ENCODE data around the gene PPME1. TPM values are rescaled to one million over a fixed set of nuclear protein-coding genes. Genes with fewer than 3 reads are reported as not detected.

PPME1 gene
- total RNA-seq, 1 experiment from 2014 or later = 68.3 TPM

GRCh38 chr11:74262725-74263124, 91.6 kb downstream of the PPME1 start (continued):
- TF ChIP-seq ZBTB33 (IDR thresholded peaks at IDR 0.05; ENCODE audit: extremely low read depth, insufficient replicate concordance, low read length) (no peak), EZH2 (IDR thresholded peaks at IDR 0.05) (no peak), SIN3A (IDR thresholded peaks at IDR 0.05; ENCODE audit: low read depth) (no peak), MAX (IDR thresholded peaks at IDR 0.05) (no peak), POLR2AphosphoS5 (IDR thresholded peaks at IDR 0.05; ENCODE audit: low read depth, low read length) (no peak), EZH2phosphoT487 (IDR thresholded peaks at IDR 0.05; ENCODE audit: borderline replicate concordance) (no peak)

GRCh38 chr11:74265256-74265655, 94.2 kb downstream of the PPME1 start:
- Histone ChIP-seq H3K9ac (ENCODE audit: low read length) (no peak overlapping the region), H3K4me3 (replicated peaks in 1 of 2; ENCODE audit: low read depth in 1 of 2, low read length in 2 of 2) (no peak overlapping the region), H3K9me3 (ENCODE audit: control insufficient read depth in 1 of 2, insufficient read depth in 1 of 2, low read depth in 1 of 2, low read length in 2 of 2) (0 out of 4 replicates have a peak, but pooled peaks cover 0 to 4% of the 10 kb centered on the region in 2 experiments), H3K4me2 (ENCODE audit: low read length) (no peak overlapping the region), H3K79me2 (ENCODE audit: insufficient read depth, low read length) (no peaks in the 10 kb centered on the region), H4K20me1 (ENCODE audit: insufficient read depth) (no peaks in the 10 kb centered on the region), H3K27ac (ENCODE audit: low read depth, low read length) (no peak overlapping the region), H3K36me3 (ENCODE audit: control insufficient read depth in 1 of 2, insufficient read depth in 2 of 2, low read length in 2 of 2) (no peaks in the 10 kb centered on the region), H3K27me3 (ENCODE audit: insufficient read depth, low read length) (no peaks in the 10 kb centered on the region), H2AFZ (ENCODE audit: low read depth, low read length, poor library complexity, severe bottlenecking) (no peak overlapping the region), H3K9me2 (ENCODE audit: insufficient read depth) (no peaks in the 10 kb centered on the region), H3K4me1 (ENCODE audit: control insufficient read depth in 1 of 2, insufficient read depth in 2 of 2, low read length in 2 of 2) (no peaks in the 10 kb centered on the region)
- ChIA-PET CTCF (interaction anchor here (1.1 kb wide), 1 partner anchor 10 kb away, joined by 3 read pairs; no protein-coding TSS in a partner anchor), RAD21 (ENCODE audit: low non-redundant PET in 1 of 2, low total read pairs in 2 of 2, uncharacterized antibody in 2 of 2, unreplicated experiment in 2 of 2) (no interaction called here), POLR2A (no interaction called here)
- TF ChIP-seq ATF3 (IDR thresholded peaks at IDR 0.05) (no peak), ZNF274 (IDR thresholded peaks at IDR 0.05; ENCODE audit: low read depth, low read length) (no peak), EZH2phosphoT487 (IDR thresholded peaks at IDR 0.05; ENCODE audit: borderline replicate concordance) (no peak), MAX (IDR thresholded peaks at IDR 0.05) (no peak), SRF (IDR thresholded peaks at IDR 0.05; ENCODE audit: low read depth) (no peak), POLR2AphosphoS5 (IDR thresholded peaks at IDR 0.05; ENCODE audit: low read depth, low read length) (no peak), JUND (IDR thresholded peaks at IDR 0.05) (no peak), CEBPB (IDR thresholded peaks at IDR 0.05; ENCODE audit: low read depth) (no peak), FOSL1 (IDR thresholded peaks at IDR 0.05; ENCODE audit: low read depth) (no peak), RAD21 (IDR thresholded peaks at IDR 0.05; ENCODE audit: low read depth) (no peak), YY1 (IDR thresholded peaks at IDR 0.05; ENCODE audit: extremely low read depth, insufficient replicate concordance, low read depth, low read length) (no peak), EGR1 (IDR thresholded peaks at IDR 0.05; ENCODE audit: low read depth) (no peak), POLR2A (IDR thresholded peaks at IDR 0.05; ENCODE audit: borderline replicate concordance, extremely low read depth, insufficient read depth, insufficient read length) (no peak), TCF7L2 (IDR thresholded peaks at IDR 0.05; ENCODE audit: borderline replicate concordance, extremely low read depth, insufficient read depth, insufficient read length) (no peak), SIN3A (IDR thresholded peaks at IDR 0.05; ENCODE audit: low read depth) (no peak), CTCF (IDR thresholded peaks at IDR 0.05 in 2 of 3, conservative IDR thresholded peaks at IDR 0.05 in 1 of 3; ENCODE audit: borderline replicate concordance in 1 of 3, insufficient read depth in 1 of 3, low read depth in 2 of 3, low read length in 2 of 3) (no peak), CBX3 (IDR thresholded peaks at IDR 0.05; ENCODE audit: low read depth) (no peak), ZFX (IDR thresholded peaks at IDR 0.05) (no peak), ELF1 (IDR thresholded peaks at IDR 0.05; ENCODE audit: borderline replicate concordance, low read depth) (no peak), EZH2 (IDR thresholded peaks at IDR 0.05) (no peak)
- ATAC-seq (no peak), DNase-seq (ENCODE audit: low read depth, low spot score) (no peak)
- intact Hi-C loops (cut with micrococcal nuclease) = no loop called here
- BruUV-seq (replicated peaks) = no TSS peak
